HEK293 (cell line): ENCODE results near the gene ISX.

Source experiments
- CTCF ChIA-PET: fragments of 350-600 bp; formaldehyde crosslinking; extraction: SDS; loops from one replicate; lab custom pipeline; 2021; ENCODE audit warnings: antibody characterized with exemption; lab: Yijun Ruan, JAX
- POLR2A ChIA-PET: fragments of 300-600 bp; formaldehyde crosslinking; extraction: SDS; loops from one replicate; lab custom pipeline; 2020; ENCODE audit warnings: antibody characterized with exemption, inconsistent platforms; lab: Yijun Ruan, JAX
- H3K27ac ChIP-seq: fragments of 200-500 bp; sonication (Bioruptor generic); 2 replicates; pipeline ENCODE4 v1.5.1; 2014; ENCODE audit warnings: low read depth, low read length, control low read depth, inconsistent platforms; ENCODE audit errors: extremely low read depth
- H3K36me3 ChIP-seq, 2 experiments: fragments of 200-500 bp in 1 of 2; sonication (Bioruptor generic) in 1 of 2; 1 replicate in 1 of 2; 2 replicates in 1 of 2; pipeline ENCODE4 v1.5.1; 2014 to 2017; ENCODE audit warnings: inconsistent platforms in 2 of 2, low read length in 2 of 2; ENCODE audit not compliant: control insufficient read depth in 2 of 2, insufficient read depth in 1 of 2
- H3K4me1 ChIP-seq: fragments of 200-500 bp; sonication (Bioruptor generic); 2 replicates; pipeline ENCODE4 v1.5.1; 2014; ENCODE audit warnings: mild to moderate bottlenecking, low read length, inconsistent platforms; ENCODE audit not compliant: control insufficient read depth, insufficient read depth
- H3K4me3 ChIP-seq: 2 replicates; pipeline ENCODE4 v1.5.1; 2011; ENCODE audit warnings: low read depth, mild to moderate bottlenecking, control low read depth, low read length, moderate library complexity
- H3K9me3 ChIP-seq: fragments of 200-500 bp; sonication (Bioruptor generic); 2 replicates; pipeline ENCODE4 v1.5.1; 2014; ENCODE audit warnings: low read depth, low read length, inconsistent platforms; ENCODE audit not compliant: control insufficient read depth, insufficient read depth
- BCL11B ChIP-seq: fragments of 450-650 bp; formaldehyde crosslinking; IDR thresholded peaks from 2 replicates; pipeline ENCODE4 v1.5.1; 2016; ENCODE audit warnings: low read depth, missing biosample characterization, missing genetic modification characterization
- GLI2 ChIP-seq: fragments of 450-650 bp; formaldehyde crosslinking; IDR thresholded peaks from 2 replicates; pipeline ENCODE4; 2017; ENCODE audit warnings: missing biosample characterization, missing genetic modification characterization, low read depth, borderline replicate concordance
- OSR2 ChIP-seq: fragments of 450-650 bp; formaldehyde crosslinking; IDR thresholded peaks from 2 replicates; pipeline ENCODE4 v1.5.1; 2016; ENCODE audit warnings: missing biosample characterization, missing genetic modification characterization
- RBAK ChIP-seq: fragments of 450-650 bp; formaldehyde crosslinking; IDR thresholded peaks from 2 replicates; pipeline ENCODE4 v1.5.1; 2016; ENCODE audit warnings: missing biosample characterization, missing genetic modification characterization
- SCRT2 ChIP-seq: fragments of 450-650 bp; formaldehyde crosslinking; IDR thresholded peaks from 2 replicates; pipeline ENCODE4 v1.5.1; 2016; ENCODE audit warnings: missing biosample characterization, missing genetic modification characterization
- YY1 ChIP-seq: fragments of 450-650 bp; formaldehyde crosslinking; IDR thresholded peaks from 2 replicates; pipeline ENCODE4 v1.5.1; 2018; ENCODE audit warnings: missing biosample characterization, missing genetic modification characterization
- YY2 ChIP-seq: fragments of 450-650 bp; formaldehyde crosslinking; IDR thresholded peaks from 2 replicates; pipeline ENCODE4 v1.5.1; 2016; ENCODE audit warnings: missing biosample characterization, missing genetic modification characterization
- ZNF132 ChIP-seq: fragments of 450-650 bp; formaldehyde crosslinking; IDR thresholded peaks from 2 replicates; pipeline ENCODE4 v1.5.1; 2017; ENCODE audit warnings: missing biosample characterization, missing genetic modification characterization, borderline replicate concordance
- ZNF169 ChIP-seq: fragments of 450-650 bp; formaldehyde crosslinking; IDR thresholded peaks from 2 replicates; pipeline ENCODE4 v1.5.1; 2016; ENCODE audit warnings: missing biosample characterization, missing genetic modification characterization
- ZNF174 ChIP-seq: fragments of 450-650 bp; formaldehyde crosslinking; IDR thresholded peaks from 2 replicates; pipeline ENCODE4 v1.5.0; 2017; ENCODE audit warnings: missing biosample characterization, mild to moderate bottlenecking, missing genetic modification characterization
- ZNF19 ChIP-seq: fragments of 450-650 bp; formaldehyde crosslinking; IDR thresholded peaks from 2 replicates; pipeline ENCODE4; 2016; ENCODE audit warnings: missing biosample characterization, missing genetic modification characterization, low read depth
- ZNF423 ChIP-seq: fragments of 450-650 bp; formaldehyde crosslinking; IDR thresholded peaks from 2 replicates; pipeline ENCODE4 v1.5.1; 2016; ENCODE audit warnings: missing biosample characterization, missing genetic modification characterization
- ZNF501 ChIP-seq: fragments of 450-650 bp; formaldehyde crosslinking; IDR thresholded peaks from 2 replicates; pipeline ENCODE4 v1.5.1; 2016; ENCODE audit warnings: missing biosample characterization, missing genetic modification characterization
- ZNF548 ChIP-seq: fragments of 450-650 bp; formaldehyde crosslinking; IDR thresholded peaks from 2 replicates; pipeline ENCODE4 v1.5.1; 2016; ENCODE audit warnings: missing biosample characterization, missing genetic modification characterization
- ZNF600 ChIP-seq: fragments of 450-650 bp; formaldehyde crosslinking; IDR thresholded peaks from 2 replicates; pipeline ENCODE4 v1.5.1; 2016; ENCODE audit warnings: missing biosample characterization, missing genetic modification characterization
- ZNF621 ChIP-seq: fragments of 450-650 bp; formaldehyde crosslinking; IDR thresholded peaks from 2 replicates; pipeline ENCODE4 v1.5.1; 2017; ENCODE audit warnings: missing biosample characterization, missing genetic modification characterization
- ZNF623 ChIP-seq: fragments of 450-650 bp; formaldehyde crosslinking; IDR thresholded peaks from 2 replicates; pipeline ENCODE4 v1.5.1; 2016; ENCODE audit warnings: missing biosample characterization, missing genetic modification characterization
- ZNF626 ChIP-seq: fragments of 450-650 bp; sonication (Bioruptor Pico); formaldehyde crosslinking; IDR thresholded peaks from 2 replicates; pipeline ENCODE4 v1.5.1; 2018; ENCODE audit warnings: missing biosample characterization, missing genetic modification characterization, inconsistent platforms
- ZNF776 ChIP-seq: fragments of 450-650 bp; formaldehyde crosslinking; IDR thresholded peaks from 2 replicates; pipeline ENCODE4 v1.5.0; 2017; ENCODE audit warnings: missing biosample characterization, missing genetic modification characterization, borderline replicate concordance
- TF ChIP-seq, protein P1 (sequence below): fragments of 450-650 bp; formaldehyde crosslinking; IDR thresholded peaks from 2 replicates; pipeline ENCODE4 v1.5.1; 2016; ENCODE audit warnings: missing biosample characterization, missing genetic modification characterization
- TF ChIP-seq, protein P2 (sequence below): fragments of 450-650 bp; formaldehyde crosslinking; IDR thresholded peaks from 2 replicates; pipeline ENCODE4 v1.5.1; 2017; ENCODE audit warnings: missing biosample characterization, missing genetic modification characterization
- TF ChIP-seq, protein P3 (sequence below): fragments of 450-650 bp; formaldehyde crosslinking; IDR thresholded peaks from 2 replicates; pipeline ENCODE4 v1.5.1; 2016; ENCODE audit warnings: missing biosample characterization, missing genetic modification characterization
- TF ChIP-seq, protein P4 (sequence below): fragments of 450-650 bp; formaldehyde crosslinking; IDR thresholded peaks from 2 replicates; pipeline ENCODE4 v1.5.1; 2016; ENCODE audit warnings: missing biosample characterization, missing genetic modification characterization

ISX gene

DNA sequence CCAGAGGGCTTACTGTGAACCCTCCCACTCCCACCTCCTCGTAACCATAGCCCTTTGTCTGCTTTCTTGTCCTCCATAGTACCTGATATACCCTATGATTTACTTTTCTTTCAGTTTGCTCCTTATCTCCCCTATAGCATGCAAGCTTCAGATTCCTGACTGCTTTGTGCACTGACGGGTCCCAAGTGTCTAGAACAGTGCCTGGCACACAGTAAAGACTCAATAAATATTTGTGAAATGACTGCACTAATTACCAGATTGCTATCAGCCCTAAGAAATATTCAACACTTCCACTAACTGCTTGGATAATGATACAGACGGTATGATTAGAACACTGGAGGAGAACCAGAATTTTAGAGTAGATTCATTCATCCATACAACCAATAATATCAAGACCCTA is 33.0 kb downstream of the ISX start (continued):
- TF ChIP-seq ZNF501 (tag by site-specific recombination) = no peak
- TF ChIP-seq ZNF548 = no peak
- TF ChIP-seq ZNF132 = no peak
- TF ChIP-seq YY1 (tag by site-specific recombination) = no peak

DNA sequence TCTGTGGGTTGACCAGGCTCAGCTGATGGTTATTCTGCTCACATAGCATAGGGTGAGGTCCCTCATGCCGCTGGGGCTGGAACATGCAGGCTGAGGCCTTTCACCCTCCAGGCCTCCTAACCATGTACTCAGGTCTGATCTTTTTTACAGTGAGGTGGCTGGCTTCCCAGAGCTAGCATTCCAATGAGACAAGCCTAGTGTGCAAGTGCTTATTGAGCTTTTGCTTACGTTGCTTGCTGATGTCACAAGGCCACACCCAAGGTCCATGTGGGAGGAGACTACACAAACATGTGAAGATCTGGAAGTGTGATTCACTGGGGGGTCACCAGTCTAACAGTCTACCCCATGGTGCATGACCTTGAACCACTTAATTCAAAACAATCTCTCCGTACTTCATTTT is 33.9 kb downstream of the ISX start:
- Histone ChIP-seq H3K4me1 (no peaks in the 10 kb centered on the region), H3K36me3 (no peaks in the 10 kb centered on the region), H3K27ac (no peak overlapping the region)
- POLR2A ChIA-PET = no interaction called here
- TF ChIP-seq ZNF623 (tag by site-specific recombination) (no peak), GLI2 (tag by site-specific recombination) (no peak), BCL11B (no peak), ZNF19 (no peak), ZNF621 (no peak), OSR2 (tag by site-specific recombination) (no peak), YY2 (tag by site-specific recombination) (no peak), ZNF600 (tag by site-specific recombination) (no peak), ZNF776 (no peak), ZNF174 (tag by site-specific recombination) (no peak), ZNF626 (tag by site-specific recombination) (no peak), ZNF423 (tag by site-specific recombination) (no peak), RBAK (no peak), SCRT2 (tag by site-specific recombination) (no peak), ZNF169 (tag by site-specific recombination) (no peak)
- TF ChIP-seq, protein P1, sequence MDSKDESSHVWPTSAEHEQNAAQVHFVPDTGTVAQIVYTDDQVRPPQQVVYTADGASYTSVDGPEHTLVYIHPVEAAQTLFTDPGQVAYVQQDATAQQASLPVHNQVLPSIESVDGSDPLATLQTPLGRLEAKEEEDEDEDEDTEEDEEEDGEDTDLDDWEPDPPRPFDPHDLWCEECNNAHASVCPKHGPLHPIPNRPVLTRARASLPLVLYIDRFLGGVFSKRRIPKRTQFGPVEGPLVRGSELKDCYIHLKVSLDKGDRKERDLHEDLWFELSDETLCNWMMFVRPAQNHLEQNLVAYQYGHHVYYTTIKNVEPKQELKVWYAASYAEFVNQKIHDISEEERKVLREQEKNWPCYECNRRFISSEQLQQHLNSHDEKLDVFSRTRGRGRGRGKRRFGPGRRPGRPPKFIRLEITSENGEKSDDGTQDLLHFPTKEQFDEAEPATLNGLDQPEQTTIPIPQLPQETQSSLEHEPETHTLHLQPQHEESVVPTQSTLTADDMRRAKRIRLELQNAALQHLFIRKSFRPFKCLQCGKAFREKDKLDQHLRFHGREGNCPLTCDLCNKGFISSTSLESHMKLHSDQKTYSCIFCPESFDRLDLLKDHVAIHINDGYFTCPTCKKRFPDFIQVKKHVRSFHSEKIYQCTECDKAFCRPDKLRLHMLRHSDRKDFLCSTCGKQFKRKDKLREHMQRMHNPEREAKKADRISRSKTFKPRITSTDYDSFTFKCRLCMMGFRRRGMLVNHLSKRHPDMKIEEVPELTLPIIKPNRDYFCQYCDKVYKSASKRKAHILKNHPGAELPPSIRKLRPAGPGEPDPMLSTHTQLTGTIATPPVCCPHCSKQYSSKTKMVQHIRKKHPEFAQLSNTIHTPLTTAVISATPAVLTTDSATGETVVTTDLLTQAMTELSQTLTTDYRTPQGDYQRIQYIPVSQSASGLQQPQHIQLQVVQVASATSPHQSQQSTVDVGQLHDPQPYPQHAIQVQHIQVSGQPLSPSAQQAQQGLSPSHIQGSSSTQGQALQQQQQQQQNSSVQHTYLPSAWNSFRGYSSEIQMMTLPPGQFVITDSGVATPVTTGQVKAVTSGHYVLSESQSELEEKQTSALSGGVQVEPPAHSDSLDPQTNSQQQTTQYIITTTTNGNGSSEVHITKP = no peak
- TF ChIP-seq, protein P2, sequence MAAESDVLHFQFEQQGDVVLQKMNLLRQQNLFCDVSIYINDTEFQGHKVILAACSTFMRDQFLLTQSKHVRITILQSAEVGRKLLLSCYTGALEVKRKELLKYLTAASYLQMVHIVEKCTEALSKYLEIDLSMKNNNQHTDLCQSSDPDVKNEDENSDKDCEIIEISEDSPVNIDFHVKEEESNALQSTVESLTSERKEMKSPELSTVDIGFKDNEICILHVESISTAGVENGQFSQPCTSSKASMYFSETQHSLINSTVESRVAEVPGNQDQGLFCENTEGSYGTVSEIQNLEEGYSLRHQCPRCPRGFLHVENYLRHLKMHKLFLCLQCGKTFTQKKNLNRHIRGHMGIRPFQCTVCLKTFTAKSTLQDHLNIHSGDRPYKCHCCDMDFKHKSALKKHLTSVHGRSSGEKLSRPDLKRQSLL = no peak
- TF ChIP-seq, protein P3, sequence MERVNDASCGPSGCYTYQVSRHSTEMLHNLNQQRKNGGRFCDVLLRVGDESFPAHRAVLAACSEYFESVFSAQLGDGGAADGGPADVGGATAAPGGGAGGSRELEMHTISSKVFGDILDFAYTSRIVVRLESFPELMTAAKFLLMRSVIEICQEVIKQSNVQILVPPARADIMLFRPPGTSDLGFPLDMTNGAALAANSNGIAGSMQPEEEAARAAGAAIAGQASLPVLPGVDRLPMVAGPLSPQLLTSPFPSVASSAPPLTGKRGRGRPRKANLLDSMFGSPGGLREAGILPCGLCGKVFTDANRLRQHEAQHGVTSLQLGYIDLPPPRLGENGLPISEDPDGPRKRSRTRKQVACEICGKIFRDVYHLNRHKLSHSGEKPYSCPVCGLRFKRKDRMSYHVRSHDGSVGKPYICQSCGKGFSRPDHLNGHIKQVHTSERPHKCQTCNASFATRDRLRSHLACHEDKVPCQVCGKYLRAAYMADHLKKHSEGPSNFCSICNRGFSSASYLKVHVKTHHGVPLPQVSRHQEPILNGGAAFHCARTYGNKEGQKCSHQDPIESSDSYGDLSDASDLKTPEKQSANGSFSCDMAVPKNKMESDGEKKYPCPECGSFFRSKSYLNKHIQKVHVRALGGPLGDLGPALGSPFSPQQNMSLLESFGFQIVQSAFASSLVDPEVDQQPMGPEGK = no peak
- TF ChIP-seq, protein P4, sequence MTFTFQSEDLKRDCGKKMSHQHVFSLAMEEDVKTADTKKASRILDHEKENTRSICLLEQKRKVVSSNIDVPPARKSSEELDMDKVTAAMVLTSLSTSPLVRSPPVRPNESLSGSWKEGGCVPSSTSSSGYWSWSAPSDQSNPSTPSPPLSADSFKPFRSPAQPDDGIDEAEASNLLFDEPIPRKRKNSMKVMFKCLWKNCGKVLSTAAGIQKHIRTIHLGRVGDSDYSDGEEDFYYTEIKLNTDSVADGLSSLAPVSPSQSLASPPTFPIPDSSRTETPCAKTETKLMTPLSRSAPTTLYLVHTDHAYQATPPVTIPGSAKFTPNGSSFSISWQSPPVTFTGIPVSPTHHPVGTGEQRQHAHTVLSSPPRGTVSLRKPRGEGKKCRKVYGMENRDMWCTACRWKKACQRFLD = no peak
- TF ChIP-seq, all 188 proteins: peak for 0
- H3K4me3 ChIP-seq = no peak overlapping the region
- CTCF ChIA-PET = no interaction called here
- no peaks in the 10 kb centered on the region for H3K9me3 ChIP-seq
